Osteocyte (in vitro differentiated cells): Measurements from ENCODE around the gene SGTA. TPM values are rescaled to one million over a fixed set of nuclear protein-coding genes. Genes with fewer than 3 reads are reported as not detected.

Experiments
- DNase-seq: peaks from one replicate; pipeline ENCODE4 v3.0.0; 2021; ENCODE audit warnings: mixed read lengths; ENCODE audit not compliant: unreplicated experiment; ENCODE audit errors: extremely low spot score
- H3K27ac Mint-ChIP-seq: one replicate; pipeline ENCODE4 v1.8.0; 2021; ENCODE audit warnings: mild to moderate bottlenecking, mixed read lengths; ENCODE audit not compliant: unreplicated experiment
- H3K27me3 Mint-ChIP-seq: one replicate; pipeline ENCODE4 v1.8.0; 2021; ENCODE audit warnings: mixed read lengths; ENCODE audit not compliant: unreplicated experiment
- H3K36me3 Mint-ChIP-seq: one replicate; pipeline ENCODE4 v1.8.0; 2021; ENCODE audit warnings: mixed read lengths; ENCODE audit not compliant: unreplicated experiment
- H3K4me1 Mint-ChIP-seq: one replicate; pipeline ENCODE4 v1.8.0; 2021; ENCODE audit warnings: mixed read lengths; ENCODE audit not compliant: unreplicated experiment
- H3K4me3 Mint-ChIP-seq: one replicate; pipeline ENCODE4 v1.8.0; 2021; ENCODE audit warnings: mild to moderate bottlenecking, moderate library complexity, mixed read lengths; ENCODE audit not compliant: unreplicated experiment
- H3K9me3 Mint-ChIP-seq: one replicate; pipeline ENCODE4 v1.8.0; 2021; ENCODE audit warnings: mixed read lengths; ENCODE audit not compliant: unreplicated experiment
- CTCF ChIP-seq: fragments of 200-600 bp; sonication (generic); IDR thresholded peaks from 2 replicates; pipeline ENCODE4 v1.5.0; 2021; ENCODE audit warnings: antibody characterized with exemption, mild to moderate bottlenecking, moderate library complexity
- total RNA-seq: library from RNA; stranded (reverse); gene quantifications from 2 replicates; pipeline ENCODE4 v1.2.1, GENCODE V29; 2021

The SGTA gene
- total RNA-seq, 1 donor from 2014 or later: 53.2 TPM

GRCh38 chr19:2791876-2792275 lies 8.8 kb upstream of the SGTA start:
- Mint-ChIP-seq H3K27ac (no peak overlapping the region), H3K4me3 (no peak overlapping the region), H3K4me1 (peaks cover 3% of the 10 kb centered on the region), H3K27me3 (no peaks in the 10 kb centered on the region), H3K9me3 (no peaks in the 10 kb centered on the region), H3K36me3 (peaks cover 8% of the 10 kb centered on the region)
- no peak for DNase-seq
- TF ChIP-seq CTCF: no peak

GRCh38 chr19:2791440-2791839 lies 8.4 kb upstream of the SGTA start:
- H3K4me3 Mint-ChIP-seq: no peak overlapping the region
- no peak for DNase-seq
- H3K27ac Mint-ChIP-seq: no peak overlapping the region
- no peaks in the 10 kb centered on the region for H3K9me3 Mint-ChIP-seq
- H3K36me3 Mint-ChIP-seq: peaks cover 8% of the 10 kb centered on the region
- TF ChIP-seq CTCF: no peak
- H3K27me3 Mint-ChIP-seq: no peaks in the 10 kb centered on the region
- H3K4me1 Mint-ChIP-seq: peaks cover 3% of the 10 kb centered on the region

GRCh38 chr19:2790557-2791271 lies 7.6 kb upstream of the SGTA start:
- Mint-ChIP-seq H3K27ac (no peak overlapping the region), H3K4me1 (peaks cover 8% of the 10 kb centered on the region), H3K4me3 (no peak overlapping the region), H3K36me3 (peaks cover 6% of the 10 kb centered on the region), H3K27me3 (no peaks in the 10 kb centered on the region), H3K9me3 (no peaks in the 10 kb centered on the region)
- no peak for DNase-seq
- TF ChIP-seq CTCF: no peak

- Mint-ChIP-seq H3K36me3 (peaks cover 2% of the 10 kb centered on the region), H3K27me3 (no peaks in the 10 kb centered on the region), H3K27ac (no peak overlapping the region), H3K4me1 (peaks cover 8% of the 10 kb centered on the region), H3K4me3 (no peak overlapping the region), H3K9me3 (no peaks in the 10 kb centered on the region)
- DNase-seq: no peak
- no peak for TF ChIP-seq CTCF
Measured at GRCh38 chr19:2790194-2790556, 7.1 kb upstream of the SGTA start.

GRCh38 chr19:2788237-2788636 lies 5.2 kb upstream of the SGTA start:
- no peak for DNase-seq
- H3K36me3 Mint-ChIP-seq: no peaks in the 10 kb centered on the region
- no peak overlapping the region for H3K27ac Mint-ChIP-seq
- TF ChIP-seq CTCF: no peak
- H3K9me3 Mint-ChIP-seq: no peaks in the 10 kb centered on the region
- H3K4me1 Mint-ChIP-seq: peaks cover 18% of the 10 kb centered on the region
- H3K4me3 Mint-ChIP-seq: no peak overlapping the region
- H3K27me3 Mint-ChIP-seq: no peaks in the 10 kb centered on the region
